Activated CD4-positive, CD25-positive, alpha-beta regulatory T cell treated with anti-CD3 and anti-CD28 coated beads, Interleukin-2, amount 50 U/mL, for 16 hours (primary cell): ENCODE data around the gene PIK3R6.

ENCODE experiments used
- DNase-seq: peaks from one replicate; pipeline ENCODE4 v3.0.0-alpha.2; 2020; ENCODE audit warnings: low read depth, low spot score

The PIK3R6 gene

GRCh38 chr17:8753136-8753975 lies 114.1 kb downstream of the PIK3R6 start:
- no peak for DNase-seq
